ENCODE data around the gene GTF2A1. TPM values are rescaled to one million over a fixed set of nuclear protein-coding genes. Genes with fewer than 3 reads are reported as not detected.
"Not testable (repeated sequence)": the region's sequence is repeated elsewhere in the genome, so short reads cannot be mapped to it uniquely, and the experiment has no call there.

The GTF2A1 gene
- total RNA-seq, 4 donors from 2014 or later: 17.1 to 35.1 (median 28.4) TPM

- Histone ChIP-seq H3K27me3 (no peaks in the 10 kb centered on the region), H3K9me3 (peaks cover 0 to 12% (median 4%) of the 10 kb centered on the region in 4 donors), H3K4me3 (no peak overlapping the region), H3K4me1 (no peaks in the 10 kb centered on the region), H3K27ac (replicated peaks in 1 of 4) (no peak overlapping the region), H3K36me3 (no peaks in the 10 kb centered on the region)
- TF ChIP-seq POLR2AphosphoS5 (IDR thresholded peaks at IDR 0.05): no peak
- TF ChIP-seq CTCF (IDR thresholded peaks at IDR 0.05): no peak
- no peak for TF ChIP-seq EP300 (IDR thresholded peaks at IDR 0.05)
- TF ChIP-seq POLR2A (IDR thresholded peaks at IDR 0.05; ENCODE audit: low read depth): no peak
- 87% methylated on average over 18 of the region's 19 CpGs for WGBS
- intact Hi-C loops (cut with DNase I): no loop called here
- DNase-seq (ENCODE audit: extremely low spot score): peak; percentile 45
Observed at GRCh38 chr14:81246461-81247270, 25.9 kb upstream of the GTF2A1 start.

- intact Hi-C loops (cut with DNase I): no loop called here
- WGBS: 65% methylated on average over 1 of the region's 1 CpG
Observed at GRCh38 chr14:81245771-81246170, 25.0 kb upstream of the GTF2A1 start.

GRCh38 chr14:81244431-81244830 lies 23.7 kb upstream of the GTF2A1 start:
- H3K4me3 ChIP-seq; H3K36me3 ChIP-seq; DNase-seq (ENCODE audit: extremely low spot score); intact Hi-C loops (cut with DNase I); H3K27ac ChIP-seq (replicated peaks in 1 of 4); H3K27me3 ChIP-seq; H3K4me1 ChIP-seq: not testable (repeated sequence)
- 94% methylated on average over 12 of the region's 28 CpGs for WGBS
- peaks cover 0 to 12% (median 5%) of the 10 kb centered on the region in 4 donors for H3K9me3 ChIP-seq

More at GRCh38 chr14:81245771-81246170, 25.0 kb upstream of the GTF2A1 start:
- Histone ChIP-seq H3K36me3 (no peaks in the 10 kb centered on the region), H3K9me3 (peaks cover 0 to 12% (median 5%) of the 10 kb centered on the region in 4 donors), H3K27ac (replicated peaks in 1 of 4) (no peak overlapping the region), H3K27me3 (no peaks in the 10 kb centered on the region), H3K4me1 (no peaks in the 10 kb centered on the region), H3K4me3 (no peak overlapping the region)
- peak; percentile 62 for DNase-seq (ENCODE audit: extremely low spot score)
- no peak for TF ChIP-seq EP300 (IDR thresholded peaks at IDR 0.05)
- TF ChIP-seq POLR2A (IDR thresholded peaks at IDR 0.05; ENCODE audit: low read depth): no peak
- no peak for TF ChIP-seq POLR2AphosphoS5 (IDR thresholded peaks at IDR 0.05)
- TF ChIP-seq CTCF (IDR thresholded peaks at IDR 0.05): no peak

- no peak for DNase-seq (ENCODE audit: extremely low spot score)
- H3K9me3 ChIP-seq: peaks cover 0 to 12% (median 5%) of the 10 kb centered on the region in 4 donors
- 79% methylated on average over 2 of the region's 2 CpGs for WGBS
- no peaks in the 10 kb centered on the region for H3K27me3 ChIP-seq
- no peaks in the 10 kb centered on the region for H3K36me3 ChIP-seq
- intact Hi-C loops (cut with DNase I): no loop called here
- H3K4me3 ChIP-seq: no peak overlapping the region
- TF ChIP-seq EP300 (IDR thresholded peaks at IDR 0.05) (no peak), POLR2A (IDR thresholded peaks at IDR 0.05; ENCODE audit: low read depth) (no peak), POLR2AphosphoS5 (IDR thresholded peaks at IDR 0.05) (no peak), CTCF (IDR thresholded peaks at IDR 0.05) (no peak)
- H3K27ac ChIP-seq (replicated peaks in 1 of 4): no peak overlapping the region
- no peaks in the 10 kb centered on the region for H3K4me1 ChIP-seq
Observed at GRCh38 chr14:81243499-81243898, 22.7 kb upstream of the GTF2A1 start.

GRCh38 chr14:81236849-81237248 lies 16.1 kb upstream of the GTF2A1 start:
- H3K4me1 ChIP-seq; H3K4me3 ChIP-seq; H3K36me3 ChIP-seq; H3K27ac ChIP-seq (replicated peaks in 1 of 4); DNase-seq (ENCODE audit: extremely low spot score); H3K27me3 ChIP-seq; H3K9me3 ChIP-seq; intact Hi-C loops (cut with DNase I): not testable (repeated sequence)
- WGBS: 50% methylated on average over 1 of the region's 2 CpGs

All from esophagus muscularis mucosa (tissue), 4 donors.